ENCODE data around the gene GPR146. TPM values are rescaled to one million over a fixed set of nuclear protein-coding genes. Genes with fewer than 3 reads are reported as not detected.

GPR146 gene
- total and polyA plus RNA-seq, 2 experiments from 2014 or later = 2.6 to 5.2 TPM

DNA sequence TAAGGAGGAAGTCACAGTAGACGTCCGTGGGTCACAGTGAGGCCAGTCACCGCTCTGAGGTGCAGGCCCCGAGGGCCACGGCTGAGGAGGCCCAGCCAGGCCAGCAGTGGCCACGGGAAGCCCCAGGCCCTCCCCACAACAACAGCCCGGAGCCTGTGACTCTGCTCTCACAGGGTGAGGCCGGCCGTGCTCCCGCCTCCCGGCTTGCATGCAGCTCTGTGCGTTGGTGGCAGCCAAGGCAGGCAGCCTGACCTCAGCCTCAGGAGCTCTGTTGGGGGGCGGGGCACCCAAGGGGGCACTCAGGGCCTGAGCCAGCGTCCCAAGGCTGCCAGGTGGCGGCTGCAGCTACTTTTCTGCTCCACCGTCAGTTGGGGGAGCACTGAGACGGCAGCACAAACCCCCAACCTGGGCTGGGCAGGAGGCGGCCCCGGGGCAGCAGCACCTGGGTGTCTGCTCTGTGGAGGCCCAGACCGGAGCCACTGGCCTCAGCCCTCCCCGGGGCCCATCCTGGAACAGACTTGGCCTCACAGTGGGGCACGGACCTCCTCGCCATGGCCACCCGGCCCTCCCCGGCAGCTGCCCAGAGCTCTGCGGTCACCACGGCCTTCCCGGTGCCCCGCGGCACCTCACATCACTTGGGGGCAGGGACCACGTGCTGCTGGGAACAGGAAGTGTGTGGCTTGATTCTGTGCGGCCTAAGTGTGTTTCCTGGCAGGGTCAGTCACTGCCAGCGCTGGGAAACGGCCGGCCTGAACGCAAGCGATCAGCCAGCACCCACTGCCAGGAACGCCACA is 48.1 kb upstream of the GPR146 start:
- DNase-seq (ENCODE audit: low spot score) = no peak
- no peak overlapping the region for H3K4me2 ChIP-seq
- no peak overlapping the region for H2AFZ ChIP-seq
- WGBS (ENCODE audit: low lambda C conversion rate, missing lambda C conversion rate) = 96% methylated on average over 30 of the region's 38 CpGs
- no peaks in the 10 kb centered on the region for H3K36me3 ChIP-seq (replicated peaks; ENCODE audit: insufficient read depth, low read depth)
- no peaks in the 10 kb centered on the region for H3K27me3 ChIP-seq
- TF ChIP-seq, protein P1, sequence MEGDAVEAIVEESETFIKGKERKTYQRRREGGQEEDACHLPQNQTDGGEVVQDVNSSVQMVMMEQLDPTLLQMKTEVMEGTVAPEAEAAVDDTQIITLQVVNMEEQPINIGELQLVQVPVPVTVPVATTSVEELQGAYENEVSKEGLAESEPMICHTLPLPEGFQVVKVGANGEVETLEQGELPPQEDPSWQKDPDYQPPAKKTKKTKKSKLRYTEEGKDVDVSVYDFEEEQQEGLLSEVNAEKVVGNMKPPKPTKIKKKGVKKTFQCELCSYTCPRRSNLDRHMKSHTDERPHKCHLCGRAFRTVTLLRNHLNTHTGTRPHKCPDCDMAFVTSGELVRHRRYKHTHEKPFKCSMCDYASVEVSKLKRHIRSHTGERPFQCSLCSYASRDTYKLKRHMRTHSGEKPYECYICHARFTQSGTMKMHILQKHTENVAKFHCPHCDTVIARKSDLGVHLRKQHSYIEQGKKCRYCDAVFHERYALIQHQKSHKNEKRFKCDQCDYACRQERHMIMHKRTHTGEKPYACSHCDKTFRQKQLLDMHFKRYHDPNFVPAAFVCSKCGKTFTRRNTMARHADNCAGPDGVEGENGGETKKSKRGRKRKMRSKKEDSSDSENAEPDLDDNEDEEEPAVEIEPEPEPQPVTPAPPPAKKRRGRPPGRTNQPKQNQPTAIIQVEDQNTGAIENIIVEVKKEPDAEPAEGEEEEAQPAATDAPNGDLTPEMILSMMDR (IDR thresholded peaks at IDR 0.05; ENCODE audit: poor library complexity) = no peak
- TF ChIP-seq EZH2phosphoT487 (IDR thresholded peaks at IDR 0.05; ENCODE audit: low read depth, severe bottlenecking, unreplicated experiment) (no peak), EZH2 (IDR thresholded peaks at IDR 0.05; ENCODE audit: borderline replicate concordance) (no peak)
- no peaks in the 10 kb centered on the region for H4K20me1 ChIP-seq (ENCODE audit: insufficient read depth, poor library complexity, severe bottlenecking)
- no peaks in the 10 kb centered on the region for H3K9me2 ChIP-seq (replicated peaks; ENCODE audit: insufficient read depth)
- peaks cover 3% of the 10 kb centered on the region for H3K4me1 ChIP-seq (ENCODE audit: insufficient read depth)
- H3K79me2 ChIP-seq = no peaks in the 10 kb centered on the region
- no peak overlapping the region for H3K27ac ChIP-seq
- H3K4me3 ChIP-seq = no peak overlapping the region
- H3K9me3 ChIP-seq (ENCODE audit: low read depth) = no peaks in the 10 kb centered on the region

DNA sequence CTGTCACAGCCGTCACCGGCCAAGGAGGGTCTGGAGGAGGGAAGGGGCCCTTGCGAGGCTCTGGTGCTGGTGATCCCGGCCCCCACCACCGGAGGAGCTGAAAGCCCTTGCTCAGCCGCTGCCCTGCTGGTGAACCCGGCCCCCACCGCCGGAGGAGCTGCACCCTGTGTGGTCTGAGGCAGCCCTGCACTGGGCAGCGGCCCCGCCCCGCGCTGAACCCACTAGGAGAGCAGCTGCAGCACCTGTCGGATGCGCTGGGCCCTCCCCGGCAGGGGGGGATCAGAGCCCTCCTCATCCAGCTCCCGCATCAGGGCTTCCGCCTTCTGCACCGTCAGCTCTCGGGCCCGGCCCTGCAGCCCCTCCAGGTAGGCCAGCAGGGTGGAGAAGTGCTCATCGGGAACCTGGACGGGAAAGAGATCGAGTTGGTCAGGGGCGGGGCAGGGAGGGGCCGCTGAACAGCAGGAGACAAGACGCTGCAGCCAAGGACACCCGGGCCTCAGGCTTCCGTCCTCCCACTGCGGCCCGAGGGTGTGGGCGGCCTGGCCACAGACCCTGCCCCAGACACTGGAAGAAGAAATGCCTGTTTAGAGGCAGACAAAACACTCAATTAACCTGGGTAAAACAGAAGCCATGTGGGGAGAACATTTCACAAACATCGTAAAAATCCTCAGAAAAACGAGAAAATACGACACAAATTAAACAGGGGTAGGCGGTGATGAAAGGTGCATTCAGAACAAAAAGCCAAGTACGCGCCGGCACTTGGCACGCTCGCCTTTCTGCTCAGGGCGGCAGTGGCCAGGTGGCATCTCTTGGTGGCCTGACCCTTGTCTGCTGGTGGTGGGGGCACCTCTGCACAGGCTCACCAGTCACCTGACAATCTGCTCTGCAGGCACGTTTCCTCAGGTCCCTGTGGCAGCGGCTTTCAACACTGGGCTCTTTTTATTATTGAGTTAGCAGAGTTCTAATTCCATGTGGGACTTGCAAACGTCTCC is 46.6 kb upstream of the GPR146 start:
- Histone ChIP-seq H3K36me3 (replicated peaks; ENCODE audit: insufficient read depth, low read depth) (no peaks in the 10 kb centered on the region), H3K27me3 (no peaks in the 10 kb centered on the region), H3K4me1 (ENCODE audit: insufficient read depth) (peaks cover 3% of the 10 kb centered on the region), H3K27ac (no peak overlapping the region), H2AFZ (no peak overlapping the region), H3K4me2 (no peak overlapping the region), H3K4me3 (no peak overlapping the region), H3K79me2 (no peaks in the 10 kb centered on the region), H4K20me1 (ENCODE audit: insufficient read depth, poor library complexity, severe bottlenecking) (no peaks in the 10 kb centered on the region), H3K9me3 (ENCODE audit: low read depth) (no peaks in the 10 kb centered on the region), H3K9me2 (replicated peaks; ENCODE audit: insufficient read depth) (no peaks in the 10 kb centered on the region)
- TF ChIP-seq EZH2 (IDR thresholded peaks at IDR 0.05; ENCODE audit: borderline replicate concordance) = no peak
- TF ChIP-seq, protein P1 (IDR thresholded peaks at IDR 0.05; ENCODE audit: poor library complexity) = no peak
- TF ChIP-seq EZH2phosphoT487 (IDR thresholded peaks at IDR 0.05; ENCODE audit: low read depth, severe bottlenecking, unreplicated experiment) = no peak
- no peak for DNase-seq (ENCODE audit: low spot score)
- WGBS (ENCODE audit: low lambda C conversion rate, missing lambda C conversion rate) = 86% methylated on average over 38 of the region's 45 CpGs

DNA sequence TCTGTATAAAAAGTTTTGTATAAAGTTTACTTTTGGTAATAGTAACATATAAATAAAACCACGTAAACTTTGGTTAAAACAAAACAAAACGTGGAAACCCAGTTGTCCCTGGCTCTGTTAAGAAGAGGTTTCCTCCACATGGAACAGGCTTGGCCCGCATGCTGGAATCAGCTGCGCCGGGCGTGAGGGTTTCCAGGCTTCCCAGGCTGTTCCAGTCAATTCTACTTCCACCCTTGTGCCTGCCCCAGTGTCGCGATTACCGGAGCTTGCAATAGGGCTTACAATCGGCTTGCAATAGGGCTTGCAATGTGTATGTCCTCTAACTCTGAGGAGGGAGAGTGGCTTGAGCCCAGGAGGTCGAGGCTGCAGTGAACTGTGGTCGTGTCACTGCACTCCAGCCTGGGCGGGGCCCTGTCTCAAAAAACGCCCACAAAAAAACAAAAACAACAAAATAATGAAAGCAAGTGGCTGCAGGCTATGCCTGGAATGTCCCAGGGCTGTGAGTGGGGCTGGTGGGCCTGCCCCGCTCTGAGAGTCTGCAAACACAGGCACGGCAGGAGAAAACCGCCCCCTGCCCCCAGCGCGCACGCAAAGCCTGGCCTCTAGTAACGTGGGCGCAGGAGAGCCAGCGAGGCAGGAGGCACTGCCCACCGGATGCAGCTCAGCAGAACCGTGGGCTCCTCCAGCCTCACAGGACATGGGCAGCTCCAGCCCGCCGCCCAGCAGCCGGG is 45.0 kb upstream of the GPR146 start:
- H3K36me3 ChIP-seq (replicated peaks; ENCODE audit: insufficient read depth, low read depth) = no peaks in the 10 kb centered on the region
- H3K9me3 ChIP-seq (ENCODE audit: low read depth) = no peaks in the 10 kb centered on the region
- DNase-seq (ENCODE audit: low spot score) = no peak
- TF ChIP-seq EZH2 (IDR thresholded peaks at IDR 0.05; ENCODE audit: borderline replicate concordance) (no peak), EZH2phosphoT487 (IDR thresholded peaks at IDR 0.05; ENCODE audit: low read depth, severe bottlenecking, unreplicated experiment) (no peak)
- TF ChIP-seq, protein P1 (IDR thresholded peaks at IDR 0.05; ENCODE audit: poor library complexity) = no peak
- H3K4me3 ChIP-seq = no peak overlapping the region
- H3K4me2 ChIP-seq = no peak overlapping the region
- H4K20me1 ChIP-seq (ENCODE audit: insufficient read depth, poor library complexity, severe bottlenecking) = no peaks in the 10 kb centered on the region
- H3K27me3 ChIP-seq = no peaks in the 10 kb centered on the region
- no peak overlapping the region for H2AFZ ChIP-seq
- WGBS (ENCODE audit: low lambda C conversion rate, missing lambda C conversion rate) = 85% methylated on average over 28 of the region's 28 CpGs
- H3K9me2 ChIP-seq (replicated peaks; ENCODE audit: insufficient read depth) = no peaks in the 10 kb centered on the region
- H3K79me2 ChIP-seq = no peaks in the 10 kb centered on the region
- H3K27ac ChIP-seq = no peak overlapping the region
- no peaks in the 10 kb centered on the region for H3K4me1 ChIP-seq (ENCODE audit: insufficient read depth)
